Epithelial cell of esophagus (primary cell): ENCODE data around the gene PTK7.
"Not testable (repeated sequence)": the region's sequence is repeated elsewhere in the genome, so short reads cannot be mapped to it uniquely, and the experiment has no call there.

Experiments
- DNase-seq: peaks from one replicate; pipeline ENCODE4 v3.0.0; 2010; ENCODE audit warnings: low read depth
- H3K4me3 ChIP-seq: 2 replicates; pipeline ENCODE4 v1.5.1; 2011; ENCODE audit warnings: mild to moderate bottlenecking, low read length, control low read depth
- TF ChIP-seq, protein P1 (sequence below): IDR thresholded peaks from 2 replicates; pipeline ENCODE4 v1.5.1; 2011; ENCODE audit warnings: low read depth, mild to moderate bottlenecking, low read length, control low read depth, inconsistent platforms; ENCODE audit not compliant: insufficient read depth; ENCODE audit errors: missing control alignments

The PTK7 gene

DNA sequence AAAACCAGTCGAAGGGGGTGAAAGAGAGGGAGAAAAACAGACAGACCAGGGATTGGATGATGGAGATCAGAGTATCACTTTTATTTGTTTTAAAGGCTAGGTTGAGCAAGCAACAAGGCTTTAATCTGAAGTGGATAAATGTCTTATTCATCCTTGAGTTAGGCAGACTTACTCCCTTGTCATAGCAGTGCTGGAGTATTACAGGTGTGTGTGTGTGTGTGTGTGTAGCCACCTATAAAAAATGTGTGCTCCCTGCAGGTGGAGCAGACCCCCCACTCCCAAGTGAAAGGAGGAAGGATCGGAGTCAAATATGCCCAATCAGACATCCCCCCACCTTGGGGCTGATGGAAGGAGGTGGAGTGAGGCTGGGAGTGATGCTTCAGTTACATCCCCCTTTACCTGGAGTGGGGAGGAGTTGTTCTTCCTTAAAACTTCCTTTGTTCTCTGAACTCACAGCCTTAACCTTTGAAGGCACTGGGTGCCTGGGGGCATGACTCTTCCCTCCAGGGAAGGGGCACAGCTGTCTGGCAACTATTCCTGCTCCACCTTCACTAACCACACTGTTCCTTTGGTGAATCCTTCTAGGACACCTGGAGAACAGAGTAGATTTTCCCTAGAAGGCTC is 27.3 kb downstream of the PTK7 start:
- DNase-seq: no peak
- no peak overlapping the region for H3K4me3 ChIP-seq
- TF ChIP-seq, protein P1, sequence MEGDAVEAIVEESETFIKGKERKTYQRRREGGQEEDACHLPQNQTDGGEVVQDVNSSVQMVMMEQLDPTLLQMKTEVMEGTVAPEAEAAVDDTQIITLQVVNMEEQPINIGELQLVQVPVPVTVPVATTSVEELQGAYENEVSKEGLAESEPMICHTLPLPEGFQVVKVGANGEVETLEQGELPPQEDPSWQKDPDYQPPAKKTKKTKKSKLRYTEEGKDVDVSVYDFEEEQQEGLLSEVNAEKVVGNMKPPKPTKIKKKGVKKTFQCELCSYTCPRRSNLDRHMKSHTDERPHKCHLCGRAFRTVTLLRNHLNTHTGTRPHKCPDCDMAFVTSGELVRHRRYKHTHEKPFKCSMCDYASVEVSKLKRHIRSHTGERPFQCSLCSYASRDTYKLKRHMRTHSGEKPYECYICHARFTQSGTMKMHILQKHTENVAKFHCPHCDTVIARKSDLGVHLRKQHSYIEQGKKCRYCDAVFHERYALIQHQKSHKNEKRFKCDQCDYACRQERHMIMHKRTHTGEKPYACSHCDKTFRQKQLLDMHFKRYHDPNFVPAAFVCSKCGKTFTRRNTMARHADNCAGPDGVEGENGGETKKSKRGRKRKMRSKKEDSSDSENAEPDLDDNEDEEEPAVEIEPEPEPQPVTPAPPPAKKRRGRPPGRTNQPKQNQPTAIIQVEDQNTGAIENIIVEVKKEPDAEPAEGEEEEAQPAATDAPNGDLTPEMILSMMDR: no peak

DNA sequence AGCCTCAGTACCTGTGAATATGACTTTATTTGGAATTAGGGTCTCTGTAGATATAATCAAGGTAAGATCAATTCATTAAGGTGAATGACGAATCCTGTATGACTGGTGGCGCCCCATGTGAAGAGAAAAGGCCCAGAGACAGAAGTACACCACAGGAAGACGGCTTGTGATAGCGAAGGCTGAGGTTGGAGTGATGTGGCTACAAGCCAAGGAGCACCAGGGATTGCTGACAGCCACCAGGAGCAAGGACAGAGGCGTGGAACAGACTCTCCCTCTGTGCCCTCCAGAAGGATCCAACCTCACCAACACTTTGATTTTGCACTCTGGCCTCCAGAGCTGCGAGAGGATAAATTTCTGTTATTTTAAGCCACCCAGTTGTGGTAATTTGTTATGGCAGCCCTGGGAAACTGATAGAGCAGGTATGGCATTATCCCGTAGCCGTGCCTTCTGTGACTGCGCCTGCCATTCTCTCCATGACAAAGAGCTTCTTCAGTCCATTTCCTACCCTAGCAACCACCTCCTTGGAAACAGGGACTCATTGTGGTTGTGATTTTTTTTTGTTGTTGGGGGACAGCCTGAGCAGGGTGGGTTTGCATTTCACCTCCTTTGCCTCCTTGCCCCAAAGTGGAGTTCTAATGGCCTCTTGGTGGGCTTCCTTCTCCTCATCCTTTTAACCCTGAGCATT is 29.6 kb downstream of the PTK7 start:
- no peak overlapping the region for H3K4me3 ChIP-seq
- DNase-seq: no peak
- TF ChIP-seq, protein P1: no peak

DNA sequence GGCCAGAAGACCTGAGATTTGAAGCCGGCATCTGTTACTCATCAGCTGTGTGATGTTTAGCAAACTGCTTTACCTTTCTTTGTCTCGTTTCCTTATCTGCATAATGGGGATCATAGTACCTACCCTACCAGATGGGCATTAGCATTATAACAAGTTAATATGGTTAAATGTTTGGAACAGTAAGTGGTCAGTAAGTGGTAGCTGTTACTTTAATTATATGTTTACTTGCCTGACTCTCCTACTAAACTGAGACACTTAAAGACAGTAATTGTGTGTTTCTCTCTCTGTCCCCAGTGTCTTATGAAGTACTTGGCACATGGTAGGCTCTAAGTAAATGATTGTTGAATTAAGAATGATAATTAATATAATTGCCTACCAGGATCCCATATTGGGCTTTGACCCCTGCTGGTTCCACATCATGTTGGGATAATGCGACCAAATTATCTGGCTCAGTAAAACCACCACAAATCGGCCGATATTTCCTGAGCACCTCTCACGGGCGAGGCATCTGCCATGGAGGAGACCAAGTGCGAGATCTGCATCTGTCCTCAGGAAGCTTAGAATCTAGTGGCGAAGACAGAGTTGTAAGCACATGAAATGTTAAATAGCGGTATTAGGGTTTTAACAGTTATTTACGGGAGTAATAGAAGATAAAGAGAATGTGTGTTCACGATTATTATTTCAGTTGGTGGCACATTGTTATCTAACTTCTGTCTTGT is 31.4 kb downstream of the PTK7 start:
- TF ChIP-seq, protein P1: no peak

DNA sequence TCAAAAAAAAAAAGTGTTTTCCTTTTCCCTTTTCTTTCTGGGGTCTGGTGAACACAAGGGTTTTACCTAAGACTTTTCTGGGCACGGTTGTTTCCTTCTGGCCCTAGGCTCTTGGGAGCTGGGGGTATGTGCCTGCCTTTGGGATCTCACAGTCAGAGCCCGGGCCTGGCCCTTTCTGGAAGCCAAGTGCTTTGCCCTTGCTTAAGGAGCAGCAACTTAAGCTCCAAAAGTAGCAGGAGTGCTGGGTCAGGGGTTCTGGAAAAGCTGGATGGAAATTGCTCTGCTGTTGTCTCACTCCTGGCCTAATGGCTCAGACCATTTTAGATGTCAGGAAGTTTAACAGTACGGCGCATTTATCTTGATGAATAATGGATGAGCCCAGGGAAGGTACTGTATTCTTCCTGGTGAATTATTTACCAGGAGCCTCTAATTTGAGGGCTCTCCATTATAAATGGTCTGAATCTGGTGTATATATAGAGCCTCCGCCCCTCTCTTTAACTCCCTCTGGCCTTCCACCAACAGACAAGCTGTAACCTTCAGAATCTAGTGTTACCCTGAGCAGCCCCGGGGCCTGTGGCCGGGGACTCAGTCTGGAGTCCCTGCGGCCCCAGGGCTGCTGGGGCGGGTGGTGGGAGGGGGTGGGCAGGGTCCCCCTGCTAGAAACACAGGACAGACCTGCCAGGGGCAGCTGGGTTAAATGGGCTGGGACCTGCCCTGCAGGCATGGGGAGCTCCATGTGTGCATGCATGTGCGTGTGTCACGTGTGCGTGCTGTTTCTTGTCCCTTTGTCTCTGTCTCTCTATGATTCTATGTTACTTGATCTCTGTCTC is 37.5 kb downstream of the PTK7 start:
- no peak overlapping the region for H3K4me3 ChIP-seq
- DNase-seq: peak; percentile 58
- TF ChIP-seq, protein P1: no peak

More for the DNA sequence above, 31.4 kb downstream of the PTK7 start:
- no peak overlapping the region for H3K4me3 ChIP-seq
- no peak for DNase-seq

DNA sequence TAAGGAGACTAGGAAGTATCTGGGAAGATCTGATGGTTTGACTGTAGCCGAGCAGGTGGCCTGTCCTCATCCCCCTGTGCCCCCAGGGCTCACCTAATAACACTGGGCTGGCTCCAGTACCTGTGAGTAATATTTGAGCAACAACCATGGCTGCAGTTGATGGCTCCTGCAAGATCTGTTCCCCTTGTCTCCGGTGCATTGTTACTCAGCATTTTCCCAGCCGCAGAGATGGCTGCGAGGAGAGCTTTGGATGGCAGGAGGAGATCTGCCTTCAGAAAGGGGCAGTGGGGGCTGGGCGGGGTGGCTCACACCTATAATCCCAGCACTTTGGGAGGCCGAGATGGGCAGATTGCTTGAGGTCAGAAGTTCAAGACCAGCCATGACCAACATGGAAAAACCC is 39.3 kb downstream of the PTK7 start:
- H3K4me3 ChIP-seq: no peak overlapping the region
- TF ChIP-seq, protein P1: no peak
- DNase-seq: peak; percentile 94

DNA sequence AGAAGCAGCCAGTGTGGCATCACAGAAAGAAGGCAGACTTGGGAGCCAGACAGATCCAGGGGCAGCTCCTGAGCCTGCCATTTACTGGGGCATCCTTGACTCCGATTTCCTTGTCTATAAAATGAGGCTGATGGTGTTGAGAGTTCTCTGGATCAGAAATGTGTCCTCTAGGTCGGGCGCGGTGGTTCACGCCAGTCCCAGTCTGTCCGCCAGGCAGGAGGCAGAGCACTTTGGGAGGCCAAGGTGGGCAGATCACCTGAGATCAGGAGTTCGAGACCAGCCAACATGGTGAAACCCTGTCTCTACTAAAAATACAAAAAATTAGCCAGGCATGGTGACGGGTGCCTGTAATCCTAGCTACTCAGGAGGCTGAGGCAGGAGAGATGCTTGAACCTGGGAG is 41.4 kb downstream of the PTK7 start:
- DNase-seq, H3K4me3 ChIP-seq: not testable (repeated sequence)

DNA sequence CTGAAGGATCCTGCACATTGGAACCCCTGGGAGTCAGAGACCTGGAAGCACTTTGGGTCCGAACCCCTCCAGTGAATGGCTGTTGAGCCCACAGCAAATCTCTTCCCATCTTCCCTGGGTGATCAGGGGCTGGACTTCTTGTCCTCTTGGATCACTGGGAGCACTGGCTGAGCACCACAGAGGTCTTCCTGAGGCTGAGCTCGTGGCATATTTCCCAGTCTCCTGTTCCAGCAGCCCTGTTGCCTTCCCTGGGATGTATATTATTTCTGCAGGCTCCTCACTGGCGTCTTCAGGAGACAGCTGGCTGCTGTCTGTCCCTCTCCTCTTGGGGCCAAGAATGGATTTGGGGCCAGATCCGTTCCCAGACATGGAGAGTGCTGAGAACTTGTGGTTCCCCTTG is 43.4 kb downstream of the PTK7 start:
- no peak overlapping the region for H3K4me3 ChIP-seq
- TF ChIP-seq, protein P1: no peak

More for the DNA sequence above, 43.4 kb downstream of the PTK7 start:
- DNase-seq: no peak
